K562 (cell line): Measurements from ENCODE around the gene SOS1. TPM values are rescaled to one million over a fixed set of nuclear protein-coding genes. Genes with fewer than 3 reads are reported as not detected.
A peak's percentile ranks its signal among the peaks of the same experiment; 100 is the strongest.

ENCODE experiments used
- CHD2 ChIP-seq: IDR thresholded peaks from 2 replicates; pipeline ENCODE4 v1.6.1; 2011; ENCODE audit warnings: low read depth, low read length
- CREBBP ChIP-seq: IDR thresholded peaks from one replicate; pipeline ENCODE4 v1.6.1; 2012; ENCODE audit warnings: low read depth, mild to moderate bottlenecking, control low read depth, inconsistent platforms, low read length
- DEAF1 ChIP-seq: fragments of 450-650 bp; formaldehyde crosslinking; IDR thresholded peaks from 2 replicates; pipeline ENCODE4 v1.4.0; 2020; ENCODE audit warnings: mild to moderate bottlenecking, moderate library complexity
- E2F3 ChIP-seq: fragments of 250-450 bp; sonication (Bioruptor Pico); IDR thresholded peaks from 2 replicates; pipeline ENCODE4 v1.4.0; 2020; ENCODE audit warnings: mild to moderate bottlenecking
- FOXJ3 ChIP-seq: sonication (generic); formaldehyde crosslinking; IDR thresholded peaks from 2 replicates; pipeline ENCODE4 v1.4.0; 2020; ENCODE audit warnings: mild to moderate bottlenecking, missing genetic modification reagents
- HDAC3 ChIP-seq: fragments of 450-650 bp; IDR thresholded peaks from 2 replicates; pipeline ENCODE4 v1.6.1; 2018; ENCODE audit warnings: borderline replicate concordance, mild to moderate bottlenecking, moderate library complexity; ENCODE audit not compliant: partially characterized antibody
- KAT2B ChIP-seq: IDR thresholded peaks from one replicate; pipeline ENCODE4 v1.6.1; 2012; ENCODE audit warnings: low read depth, mild to moderate bottlenecking, control low read depth, inconsistent platforms, low read length, moderate library complexity
- NFIX ChIP-seq: fragments of 250-450 bp; sonication (Bioruptor Pico); IDR thresholded peaks from 2 replicates; pipeline ENCODE4 v1.4.0; 2020; ENCODE audit warnings: low read depth, mild to moderate bottlenecking, moderate library complexity
- NONO ChIP-seq, 2 experiments: fragments of 200-400 bp in 1 of 2; fragments of 450-650 bp in 1 of 2; formaldehyde crosslinking in 1 of 2; IDR thresholded peaks; 2 replicates each; pipeline ENCODE4 v1.6.1; 2017; ENCODE audit warnings: low read depth in 2 of 2, mild to moderate bottlenecking in 2 of 2, moderate library complexity in 2 of 2, low read length in 1 of 2
- PRDM10 ChIP-seq: fragments of 450-650 bp; IDR thresholded peaks from 2 replicates; pipeline ENCODE4 v1.6.1; 2018; ENCODE audit not compliant: partially characterized antibody
- RHOXF2B ChIP-seq: fragments of 250-450 bp; sonication (Bioruptor Pico); conservative IDR thresholded peaks from 2 replicates; pipeline ENCODE4 v1.5.1; 2021
- SNIP1 ChIP-seq: fragments of 450-650 bp; IDR thresholded peaks from 2 replicates; pipeline ENCODE4 v1.7.1; 2017; ENCODE audit warnings: low read depth, mild to moderate bottlenecking
- ZBTB26 ChIP-seq: fragments of 450-650 bp; formaldehyde crosslinking; IDR thresholded peaks from 2 replicates; pipeline ENCODE4 v1.4.0; 2022; ENCODE audit warnings: missing genetic modification characterization
- ZFX ChIP-seq: sonication (generic); formaldehyde crosslinking; IDR thresholded peaks from 2 replicates; pipeline ENCODE4 v1.8.0; 2022; ENCODE audit warnings: mild to moderate bottlenecking, missing genetic modification reagents, moderate library complexity
- ZNF12 ChIP-seq: sonication (generic); formaldehyde crosslinking; IDR thresholded peaks from 2 replicates; pipeline ENCODE4 v1.4.0; 2020; ENCODE audit warnings: mild to moderate bottlenecking, missing genetic modification reagents
- ZNF121 ChIP-seq: sonication (generic); formaldehyde crosslinking; conservative IDR thresholded peaks from 2 replicates; pipeline ENCODE4 v1.8.0; 2022; ENCODE audit warnings: missing genetic modification reagents
- ZNF134 ChIP-seq: fragments of 250-450 bp; sonication (Bioruptor Pico); conservative IDR thresholded peaks from 2 replicates; pipeline ENCODE4 v1.4.0; 2020
- ZNF280A ChIP-seq: fragments of 450-650 bp; IDR thresholded peaks from 2 replicates; pipeline ENCODE4 v1.6.1; 2018; ENCODE audit warnings: mild to moderate bottlenecking, low read depth; ENCODE audit not compliant: partially characterized antibody
- ZNF717 ChIP-seq: fragments of 250-450 bp; sonication (Bioruptor Pico); IDR thresholded peaks from 2 replicates; pipeline ENCODE4 v1.5.0; 2021
- ZNF75A ChIP-seq: fragments of 450-650 bp; formaldehyde crosslinking; IDR thresholded peaks from 2 replicates; pipeline ENCODE4 v1.4.0; 2020; ENCODE audit warnings: mild to moderate bottlenecking
- polyA plus RNA-seq, 8 experiments: library from polyadenylated mRNA; depleted of rRNA in 4 of 8; stranded (reverse) in 5 of 8; unstranded in 3 of 8; fragments of >200 nt; fragmentation: Nextera tagmentation in 2 of 8; fragmentation: Illumina TruSeq in 1 of 8; extraction: Ambion mirVana in 2 of 8; extraction: Trizol in 1 of 8; gene quantifications; 2 replicates each; pipeline versions ENCODE4 v1.2.1 to v1.2.3, GENCODE V29; 2011 to 2014; ENCODE audit warnings: inconsistent platforms in 1 of 8, missing spikeins in 1 of 8
- total RNA-seq, 7 experiments: library from RNA; depleted of rRNA in 6 of 7; stranded (reverse); fragments of >200 nt in 6 of 7; fragmentation: Illumina TruSeq in 2 of 7; extraction: Trizol in 2 of 7; gene quantifications; 2 replicates each; pipeline versions ENCODE4 v1.2.1 to v1.2.3, GENCODE V29; 2011 to 2021; ENCODE audit warnings: low replicate concordance in 1 of 7
- TF ChIP-seq, protein P1 (sequence below): sonication (generic); formaldehyde crosslinking; IDR thresholded peaks from 2 replicates; pipeline ENCODE4 v1.8.1; 2023; ENCODE audit warnings: mild to moderate bottlenecking, missing genetic modification reagents

SOS1 gene
- total and polyA plus RNA-seq, 9 of the 15 experiments (the other 6 are each of a cell fraction or from before 2014, with no cell fraction given), result 2.5 to 27.1 (median 16.3) TPM

GRCh38 chr2:39150102-39150562 is 29.3 kb upstream of the SOS1 start (continued):
- no peak for TF ChIP-seq PRDM10
- peak; percentile 86 for TF ChIP-seq ZNF134 (CRISPR knock-in tag)
- TF ChIP-seq ZNF121 (CRISPR knock-in tag), result no peak
- peak; percentile 73; the same call in 1 of the 2 replicates for TF ChIP-seq ZBTB26
- TF ChIP-seq HDAC3, result no peak
- TF ChIP-seq ZNF280A, result no peak
- peak; percentile 15; the same call in 1 of the 2 replicates for TF ChIP-seq NFIX (CRISPR knock-in tag)
- no peak for TF ChIP-seq NONO (IDR thresholded peaks at IDR 0.05; ENCODE audit: low read depth in 2 of 2, low read length in 1 of 2)
- TF ChIP-seq E2F3 (CRISPR knock-in tag), result peak; percentile 96
- no peak for TF ChIP-seq ZNF717
- TF ChIP-seq SNIP1, result no peak
- no peak for TF ChIP-seq CREBBP
- TF ChIP-seq, protein P1, sequence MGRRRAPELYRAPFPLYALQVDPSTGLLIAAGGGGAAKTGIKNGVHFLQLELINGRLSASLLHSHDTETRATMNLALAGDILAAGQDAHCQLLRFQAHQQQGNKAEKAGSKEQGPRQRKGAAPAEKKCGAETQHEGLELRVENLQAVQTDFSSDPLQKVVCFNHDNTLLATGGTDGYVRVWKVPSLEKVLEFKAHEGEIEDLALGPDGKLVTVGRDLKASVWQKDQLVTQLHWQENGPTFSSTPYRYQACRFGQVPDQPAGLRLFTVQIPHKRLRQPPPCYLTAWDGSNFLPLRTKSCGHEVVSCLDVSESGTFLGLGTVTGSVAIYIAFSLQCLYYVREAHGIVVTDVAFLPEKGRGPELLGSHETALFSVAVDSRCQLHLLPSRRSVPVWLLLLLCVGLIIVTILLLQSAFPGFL, result no peak
- TF ChIP-seq KAT2B, result no peak
- TF ChIP-seq CHD2, result no peak
- TF ChIP-seq ZNF12, result no peak
- peak; percentile 93 for TF ChIP-seq RHOXF2B (CRISPR knock-in tag)
- peak; percentile 42; the same call in 1 of the 2 replicates for TF ChIP-seq DEAF1 (CRISPR knock-in tag)
- peak; percentile 58; the same call in 1 of the 2 replicates for TF ChIP-seq ZNF75A (CRISPR knock-in tag)
- no peak for TF ChIP-seq ZFX
- no peak for TF ChIP-seq FOXJ3 (CRISPR knock-in tag)
